H1 (cell line): ENCODE measurements around the gene BCAS3. TPM values are rescaled to one million over a fixed set of nuclear protein-coding genes. Genes with fewer than 3 reads are reported as not detected.

Experiments
- BRCA1 ChIP-seq: IDR thresholded peaks from 2 replicates; pipeline ENCODE4 v1.6.1; 2012; ENCODE audit warnings: low read depth, low read length, improper control_type of control experiment
- CBX5 ChIP-seq: fragments of 300-800, 300-1000 bp; sonication (generic); IDR thresholded peaks from 2 replicates; pipeline ENCODE4 v1.7.1; 2016; ENCODE audit warnings: antibody characterized with exemption, low read length, low read depth
- CEBPB ChIP-seq: IDR thresholded peaks from 2 replicates; pipeline ENCODE4 v1.6.1; 2012; ENCODE audit warnings: low read depth, low read length
- CTCF ChIP-seq, 3 experiments: IDR thresholded peaks; 1 replicate in 2 of 3; 2 replicates in 1 of 3; pipeline versions ENCODE4 v1.5.1 to v1.6.1; 2011; ENCODE audit warnings: low read length in 3 of 3, mild to moderate bottlenecking in 3 of 3, inconsistent platforms in 2 of 3, low read depth in 1 of 3, moderate library complexity in 1 of 3; ENCODE audit not compliant: insufficient read depth in 1 of 3; ENCODE audit errors: control extremely low read depth in 1 of 3
- GTF2F1 ChIP-seq: IDR thresholded peaks from 2 replicates; pipeline ENCODE4 v1.6.1; 2012; ENCODE audit warnings: low read depth, low read length, improper control_type of control experiment, borderline replicate concordance
- HDAC2 ChIP-seq, 2 experiments: fragments of 300-600 bp in 1 of 2; sonication (generic) in 1 of 2; IDR thresholded peaks; 2 replicates each; pipeline ENCODE4 v1.6.1; 2011 to 2012; ENCODE audit warnings: low read depth in 2 of 2, low read length in 2 of 2, mild to moderate bottlenecking in 2 of 2, moderate library complexity in 2 of 2, borderline replicate concordance in 1 of 2, inconsistent platforms in 1 of 2
- HDAC6 ChIP-seq: IDR thresholded peaks from one replicate; pipeline ENCODE4 v1.7.1; 2012; ENCODE audit warnings: low read depth, mild to moderate bottlenecking, inconsistent platforms, low read length, moderate library complexity
- JUN ChIP-seq: IDR thresholded peaks from 2 replicates; pipeline ENCODE4 v1.6.1; 2011; ENCODE audit warnings: low read depth, mild to moderate bottlenecking, improper control_type of control experiment, low read length
- MAX ChIP-seq: IDR thresholded peaks from 2 replicates; pipeline ENCODE4 v1.6.1; 2012; ENCODE audit warnings: inconsistent platforms
- NANOG ChIP-seq: IDR thresholded peaks from 2 replicates; pipeline ENCODE4 v1.6.1; 2011; ENCODE audit warnings: low read length, low read depth, mild to moderate bottlenecking, inconsistent platforms; ENCODE audit not compliant: insufficient read depth, poor library complexity, severe bottlenecking
- PHF8 ChIP-seq: fragments of 200-600 bp; sonication (generic); conservative IDR thresholded peaks from 2 replicates; pipeline ENCODE4 v1.7.1; 2012; ENCODE audit warnings: low read depth, mild to moderate bottlenecking, inconsistent platforms, low read length, moderate library complexity
- POLR2AphosphoS5 ChIP-seq: IDR thresholded peaks from 2 replicates; pipeline ENCODE4 v1.6.1; 2011; ENCODE audit warnings: low read depth, low read length
- RFX5 ChIP-seq: IDR thresholded peaks from 2 replicates; pipeline ENCODE4 v1.6.1; 2011; ENCODE audit warnings: low read depth, low read length, improper control_type of control experiment, borderline replicate concordance
- RNF2 ChIP-seq: fragments of 200-900, 300-1000 bp; sonication (generic); IDR thresholded peaks from 2 replicates; pipeline ENCODE4 v1.7.1; 2016; ENCODE audit warnings: borderline replicate concordance, low read depth, mild to moderate bottlenecking, antibody characterized with exemption, low read length; ENCODE audit not compliant: poor library complexity, severe bottlenecking; ENCODE audit errors: missing control alignments
- RXRA ChIP-seq: IDR thresholded peaks from 2 replicates; pipeline ENCODE4 v1.6.1; 2011; ENCODE audit warnings: low read depth, mild to moderate bottlenecking, low read length, moderate library complexity; ENCODE audit not compliant: insufficient read depth
- SAP30 ChIP-seq: fragments of 300-600 bp; sonication (generic); IDR thresholded peaks from 2 replicates; pipeline ENCODE4 v1.7.1; 2012; ENCODE audit warnings: low read length, moderate library complexity, mild to moderate bottlenecking, inconsistent platforms; ENCODE audit not compliant: insufficient read depth, insufficient replicate concordance
- SIX5 ChIP-seq: IDR thresholded peaks from 2 replicates; pipeline ENCODE4 v1.6.1; 2011; ENCODE audit warnings: mild to moderate bottlenecking, low read depth, low read length
- SP4 ChIP-seq: IDR thresholded peaks from 2 replicates; pipeline ENCODE4 v1.6.1; 2012; ENCODE audit warnings: low read length, inconsistent platforms
- TAF1 ChIP-seq: IDR thresholded peaks from 2 replicates; pipeline ENCODE4 v1.6.1; 2011; ENCODE audit warnings: mild to moderate bottlenecking, low read depth, low read length
- YY1 ChIP-seq: IDR thresholded peaks from 2 replicates; pipeline ENCODE4 v1.6.1; 2011; ENCODE audit warnings: low read depth, mild to moderate bottlenecking, low read length
- ZNF274 ChIP-seq: IDR thresholded peaks from 2 replicates; pipeline ENCODE4 v1.7.0; 2012; ENCODE audit warnings: low read length, borderline replicate concordance; ENCODE audit errors: extremely low read depth
- polyA plus RNA-seq, 7 experiments: library from polyadenylated mRNA; depleted of rRNA in 3 of 7; stranded (reverse) in 5 of 7; unstranded in 2 of 7; fragments of >200 nt in 5 of 7; fragments of 200-250 nt in 2 of 7; gene quantifications; 1 replicate in 5 of 7; 2 replicates in 1 of 7; 4 replicates in 1 of 7; pipeline versions ENCODE4 v1.2.1 to v1.2.3, GENCODE V29; 2011 to 2013; ENCODE audit warnings: missing spikeins in 2 of 7, mixed read lengths in 2 of 7
- total RNA-seq: library from RNA; stranded (reverse); fragmentation: NEBNext Ultra II Directional; extraction: Animal tissue kit (Norgen Biotek cat#: 25700); gene quantifications from 2 replicates; pipeline ENCODE4 v1.2.1, GENCODE V29; 2021

BCAS3 gene
- total and polyA plus RNA-seq, 2 of the 8 experiments (the other 6 are each of a cell fraction or from before 2014, with no cell fraction given): 9.9 to 13.3 TPM

- no peak for TF ChIP-seq RNF2
- no peak for TF ChIP-seq YY1
- peak; percentile 96 for TF ChIP-seq MAX
- no peak for TF ChIP-seq ZNF274
- TF ChIP-seq NANOG: no peak
- no peak for TF ChIP-seq GTF2F1
- peak; percentile 79 for TF ChIP-seq POLR2AphosphoS5
- no peak for TF ChIP-seq CEBPB
- TF ChIP-seq SIX5: no peak
- TF ChIP-seq CBX5: no peak
- peak; percentile 72 for TF ChIP-seq TAF1
- TF ChIP-seq BRCA1: peak; percentile 80
- TF ChIP-seq RFX5: no peak
- TF ChIP-seq HDAC6: no peak
- no peak for TF ChIP-seq RXRA
- TF ChIP-seq JUN: no peak
- TF ChIP-seq HDAC2 (IDR thresholded peaks at IDR 0.05; ENCODE audit: borderline replicate concordance in 1 of 2, low read depth in 2 of 2, low read length in 2 of 2): peak; percentile 61 to 95; a peak in 3 of 4 replicates
- TF ChIP-seq CTCF (IDR thresholded peaks at IDR 0.05; ENCODE audit: control extremely low read depth in 1 of 3, insufficient read depth in 1 of 3, low read depth in 1 of 3, low read length in 3 of 3): no peak
- TF ChIP-seq SAP30: peak; percentile 99
- TF ChIP-seq PHF8: peak; percentile 83
- 0 out of 2 replicates have a peak, but pooled peaks have one; percentile 77 for TF ChIP-seq SP4
These were observed at the start of gene BCAS3 (continued) for GRCh38 chr17:60677308-60678117.
